K562 (cell line): ENCODE results near the gene RNF214. TPM values are rescaled to one million over a fixed set of nuclear protein-coding genes. Genes with fewer than 3 reads are reported as not detected.

ENCODE experiments used
- ATAC-seq: fragments of 200-7000 bp; cut with Tn5 transposase; 3 replicates; pipeline ENCODE4 v1.9.1; 2020; ENCODE audit warnings: moderate library complexity
- BruUV-seq: library from RNA; stranded (reverse); fragments of 400-500 nt; replicated peaks from 2 replicates; lab custom pipeline; 2021; lab: Mats Ljungman, UMichigan
- CTCF ChIA-PET: fragments of 300-600 bp; formaldehyde crosslinking; extraction: SDS; loops from one replicate; lab custom pipeline; 2021; ENCODE audit warnings: low intra/inter-chr PET ratio; lab: Yijun Ruan, JAX
- POLR2A ChIA-PET: fragments of 300-600, 350-650 bp; sonication (Branson Sonifier 250); formaldehyde crosslinking; extraction: SDS; loops from one replicate; lab custom pipeline; 2021; ENCODE audit warnings: antibody characterized with exemption, inconsistent platforms; lab: Yijun Ruan, JAX
- DNase-seq, 4 experiments: peaks; one replicate each; pipeline versions ENCODE4 v3.0.0 to v3.0.0-alpha.2; 2011 to 2018; ENCODE audit warnings: low spot score in 3 of 4, mixed read lengths in 3 of 4; ENCODE audit errors: extremely low read depth in 1 of 4
- FAIRE-seq: peaks from 2 replicates; lab custom pipeline; 2011; peaks lifted over from hg19 to GRCh38; lab: Jason Lieb, UNC
- H2AFZ ChIP-seq: 2 replicates; pipeline ENCODE4 v1.6.0; 2011; ENCODE audit warnings: low read depth, low read length, control low read depth, inconsistent platforms
- H3K27ac ChIP-seq: fragments of 200-600 bp; 3 replicates; pipeline ENCODE4 v1.8.0; 2011; ENCODE audit warnings: low read depth, mild to moderate bottlenecking, control low read depth, inconsistent platforms, low read length, moderate library complexity, mixed read lengths; ENCODE audit errors: extremely low read depth
- H3K27me3 ChIP-seq, 2 experiments: fragments of 300-600 bp in 1 of 2; 2 replicates in 1 of 2; 3 replicates in 1 of 2; pipeline versions ENCODE4 v1.6.0 to v1.8.0; 2011; ENCODE audit warnings: inconsistent platforms in 2 of 2, low read length in 2 of 2, mild to moderate bottlenecking in 1 of 2, mixed read lengths in 1 of 2, moderate library complexity in 1 of 2; ENCODE audit not compliant: control insufficient read depth in 2 of 2, insufficient read depth in 2 of 2
- H3K36me3 ChIP-seq: fragments of 300-600 bp; 3 replicates; pipeline ENCODE4 v1.8.0; 2011; ENCODE audit warnings: mild to moderate bottlenecking, low read length, inconsistent platforms; ENCODE audit not compliant: control insufficient read depth, insufficient read depth
- H3K4me1 ChIP-seq, 2 experiments: fragments of 200-600 bp in 1 of 2; replicated peaks in 1 of 2; 2 replicates in 1 of 2; 3 replicates in 1 of 2; pipeline versions ENCODE4 v1.5.1 to v1.8.0; 2011; ENCODE audit warnings: inconsistent platforms in 2 of 2, low read length in 2 of 2, mild to moderate bottlenecking in 1 of 2, mixed read lengths in 1 of 2, moderate library complexity in 1 of 2; ENCODE audit not compliant: control insufficient read depth in 2 of 2, insufficient read depth in 2 of 2
- H3K4me2 ChIP-seq: 2 replicates; pipeline ENCODE4 v1.6.1; 2011; ENCODE audit warnings: low read length, control low read depth, inconsistent platforms, mixed read lengths; ENCODE audit not compliant: insufficient read depth
- H3K4me3 ChIP-seq: fragments of 200-600 bp; sonication (generic), shearing (Covaris generic); 2 replicates; pipeline ENCODE4 v1.5.1; 2016; ENCODE audit warnings: control low read depth, inconsistent platforms
- H3K79me2 ChIP-seq: fragments of 200-600 bp; 3 replicates; pipeline ENCODE4 v1.8.0; 2011; ENCODE audit warnings: low read length, inconsistent platforms; ENCODE audit not compliant: control insufficient read depth, insufficient read depth
- H3K9ac ChIP-seq, 2 experiments: 2 replicates each; pipeline versions ENCODE4 v1.6.0 to v1.6.1; 2011; ENCODE audit warnings: low read depth in 2 of 2, low read length in 2 of 2, control low read depth in 1 of 2, inconsistent platforms in 1 of 2, mild to moderate bottlenecking in 1 of 2, mixed read lengths in 1 of 2; ENCODE audit not compliant: insufficient read depth in 1 of 2
- H3K9me1 ChIP-seq: one replicate; pipeline ENCODE4 v1.6.0; 2011; ENCODE audit warnings: inconsistent platforms, mild to moderate bottlenecking, low read length, moderate library complexity; ENCODE audit not compliant: control insufficient read depth, insufficient read depth
- H3K9me3 ChIP-seq: replicated peaks from 2 replicates; pipeline ENCODE4 v1.5.1; 2011; ENCODE audit warnings: low read depth, low read length, inconsistent platforms; ENCODE audit not compliant: control insufficient read depth, insufficient read depth
- H4K20me1 ChIP-seq: replicated peaks from 2 replicates; pipeline ENCODE4 v1.6.1; 2011; ENCODE audit warnings: low read length, inconsistent platforms, mixed read lengths; ENCODE audit not compliant: control insufficient read depth, insufficient read depth
- FOXK1 ChIP-seq: sonication (generic); formaldehyde crosslinking; IDR thresholded peaks from 2 replicates; pipeline ENCODE4 v1.8.0; 2022; ENCODE audit warnings: missing genetic modification reagents, mild to moderate bottlenecking, borderline replicate concordance
- KDM4B ChIP-seq, 2 experiments: fragments of 450-650 bp in 1 of 2; sonication (generic) in 1 of 2; IDR thresholded peaks; 2 replicates each; pipeline ENCODE4 v1.6.1; 2016 to 2017; ENCODE audit warnings: borderline replicate concordance in 2 of 2, antibody characterized with exemption in 1 of 2, low read depth in 1 of 2, mild to moderate bottlenecking in 1 of 2
- NCOA1 ChIP-seq: fragments of 450-650 bp; IDR thresholded peaks from 2 replicates; pipeline ENCODE4 v1.6.1; 2016; ENCODE audit warnings: low read depth
- NFIC ChIP-seq: fragments of 450-650 bp; IDR thresholded peaks from 2 replicates; pipeline ENCODE4 v1.6.1; 2017; ENCODE audit warnings: mild to moderate bottlenecking, inconsistent platforms
- RAD21 ChIP-seq, 2 experiments: fragments of 250-450 bp in 1 of 2; fragments of 450-650 bp in 1 of 2; sonication (Bioruptor Pico) in 1 of 2; formaldehyde crosslinking in 1 of 2; IDR thresholded peaks in 1 of 2; conservative IDR thresholded peaks in 1 of 2; 2 replicates each; pipeline versions ENCODE4 v1.4.0 to v1.8.0; 2020 to 2022; ENCODE audit warnings: mild to moderate bottlenecking in 2 of 2, moderate library complexity in 1 of 2
- SMAD4 ChIP-seq: fragments of 250-450 bp; sonication (Bioruptor Pico); conservative IDR thresholded peaks from 2 replicates; pipeline ENCODE4 v1.8.0; 2021; ENCODE audit warnings: inconsistent platforms, mild to moderate bottlenecking, moderate library complexity
- SMARCC2 ChIP-seq: fragments of 450-650 bp; IDR thresholded peaks from 2 replicates; pipeline ENCODE4 v1.6.1; 2017; ENCODE audit warnings: antibody characterized with exemption, moderate library complexity, mild to moderate bottlenecking, low read depth
- ZNF57 ChIP-seq: fragments of 450-650 bp; formaldehyde crosslinking; IDR thresholded peaks from 2 replicates; pipeline ENCODE4 v1.4.0; 2020; ENCODE audit warnings: mild to moderate bottlenecking, moderate library complexity
- WGBS: fragments of 100-300 bp; shearing (Covaris generic); methylation state at CpG from one replicate; pipeline ENCODE4 v1.1.6; 2016; ENCODE audit warnings: low coverage, mixed read lengths; ENCODE audit not compliant: insufficient coverage; ENCODE audit errors: missing lambda C conversion rate; 5-methylcytosine and 5-hydroxymethylcytosine counted together
- in situ Hi-C: fragments of 300-500 bp; cut with MboI; formaldehyde crosslinking; loops from 4 replicates; pipeline ENCODE4 v1.15.0; 2018; ENCODE audit warnings: inconsistent platforms, mixed read lengths
- intact Hi-C: fragments of 100-400 bp; cut with micrococcal nuclease; formaldehyde crosslinking; loops from 2 replicates; pipeline ENCODE4 v1.14.2; 2022
- polyA plus RNA-seq, 8 experiments: library from polyadenylated mRNA; depleted of rRNA in 4 of 8; stranded (reverse) in 5 of 8; unstranded in 3 of 8; fragments of >200 nt; fragmentation: Nextera tagmentation in 2 of 8; fragmentation: Illumina TruSeq in 1 of 8; extraction: Ambion mirVana in 2 of 8; extraction: Trizol in 1 of 8; gene quantifications; 2 replicates each; pipeline versions ENCODE4 v1.2.1 to v1.2.3, GENCODE V29; 2011 to 2014; ENCODE audit warnings: inconsistent platforms in 1 of 8, missing spikeins in 1 of 8
- total RNA-seq, 7 experiments: library from RNA; depleted of rRNA in 6 of 7; stranded (reverse); fragments of >200 nt in 6 of 7; fragmentation: Illumina TruSeq in 2 of 7; extraction: Trizol in 2 of 7; gene quantifications; 2 replicates each; pipeline versions ENCODE4 v1.2.1 to v1.2.3, GENCODE V29; 2011 to 2021; ENCODE audit warnings: low replicate concordance in 1 of 7
- TF ChIP-seq, protein P1 (sequence below): sonication (generic); formaldehyde crosslinking; IDR thresholded peaks from 2 replicates; pipeline ENCODE4 v1.8.1; 2023; ENCODE audit warnings: mild to moderate bottlenecking, missing genetic modification reagents
- TF ChIP-seq, protein P2 (sequence below): fragments of 150-350 bp; conservative IDR thresholded peaks from 2 replicates; pipeline ENCODE4 v1.6.1; 2014; ENCODE audit warnings: low read length

Gene RNF214
- total and polyA plus RNA-seq, 9 of the 15 experiments (the other 6 are each of a cell fraction or from before 2014, with no cell fraction given) = 6.6 to 24.8 (median 11.9) TPM

DNA sequence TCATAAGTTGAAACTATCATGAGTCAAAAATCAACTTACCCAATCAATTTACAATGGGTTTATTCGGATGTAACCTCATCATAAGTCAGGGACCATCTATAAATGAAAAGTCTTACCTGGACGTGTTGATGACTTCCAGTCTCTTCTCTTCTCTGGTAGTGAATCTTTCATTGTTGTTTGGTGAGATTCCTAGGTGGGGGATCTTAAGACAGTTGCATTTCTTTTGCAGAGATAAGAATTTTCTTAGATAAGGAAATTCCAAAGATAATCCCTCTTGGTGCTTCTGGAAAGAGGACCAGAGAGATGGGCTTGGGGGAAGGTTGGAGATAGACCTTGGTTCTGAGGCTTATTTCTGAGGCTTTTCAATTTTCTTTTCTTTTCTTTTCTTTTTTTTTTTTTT is 37.4 kb downstream of the RNF214 start:
- intact Hi-C loops (no loop called here), in situ Hi-C loops (no loop called here)
- POLR2A ChIA-PET = no interaction called here
- H3K9me3 ChIP-seq = no peaks in the 10 kb centered on the region
- no peaks in the 10 kb centered on the region for H3K9me1 ChIP-seq
- TF ChIP-seq, protein P1, sequence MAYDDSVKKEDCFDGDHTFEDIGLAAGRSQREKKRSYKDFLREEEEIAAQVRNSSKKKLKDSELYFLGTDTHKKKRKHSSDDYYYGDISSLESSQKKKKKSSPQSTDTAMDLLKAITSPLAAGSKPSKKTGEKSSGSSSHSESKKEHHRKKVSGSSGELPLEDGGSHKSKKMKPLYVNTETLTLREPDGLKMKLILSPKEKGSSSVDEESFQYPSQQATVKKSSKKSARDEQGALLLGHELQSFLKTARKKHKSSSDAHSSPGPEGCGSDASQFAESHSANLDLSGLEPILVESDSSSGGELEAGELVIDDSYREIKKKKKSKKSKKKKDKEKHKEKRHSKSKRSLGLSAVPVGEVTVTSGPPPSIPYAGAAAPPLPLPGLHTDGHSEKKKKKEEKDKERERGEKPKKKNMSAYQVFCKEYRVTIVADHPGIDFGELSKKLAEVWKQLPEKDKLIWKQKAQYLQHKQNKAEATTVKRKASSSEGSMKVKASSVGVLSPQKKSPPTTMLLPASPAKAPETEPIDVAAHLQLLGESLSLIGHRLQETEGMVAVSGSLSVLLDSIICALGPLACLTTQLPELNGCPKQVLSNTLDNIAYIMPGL (CRISPR knock-in tag) = no peak
- TF ChIP-seq, protein P2, sequence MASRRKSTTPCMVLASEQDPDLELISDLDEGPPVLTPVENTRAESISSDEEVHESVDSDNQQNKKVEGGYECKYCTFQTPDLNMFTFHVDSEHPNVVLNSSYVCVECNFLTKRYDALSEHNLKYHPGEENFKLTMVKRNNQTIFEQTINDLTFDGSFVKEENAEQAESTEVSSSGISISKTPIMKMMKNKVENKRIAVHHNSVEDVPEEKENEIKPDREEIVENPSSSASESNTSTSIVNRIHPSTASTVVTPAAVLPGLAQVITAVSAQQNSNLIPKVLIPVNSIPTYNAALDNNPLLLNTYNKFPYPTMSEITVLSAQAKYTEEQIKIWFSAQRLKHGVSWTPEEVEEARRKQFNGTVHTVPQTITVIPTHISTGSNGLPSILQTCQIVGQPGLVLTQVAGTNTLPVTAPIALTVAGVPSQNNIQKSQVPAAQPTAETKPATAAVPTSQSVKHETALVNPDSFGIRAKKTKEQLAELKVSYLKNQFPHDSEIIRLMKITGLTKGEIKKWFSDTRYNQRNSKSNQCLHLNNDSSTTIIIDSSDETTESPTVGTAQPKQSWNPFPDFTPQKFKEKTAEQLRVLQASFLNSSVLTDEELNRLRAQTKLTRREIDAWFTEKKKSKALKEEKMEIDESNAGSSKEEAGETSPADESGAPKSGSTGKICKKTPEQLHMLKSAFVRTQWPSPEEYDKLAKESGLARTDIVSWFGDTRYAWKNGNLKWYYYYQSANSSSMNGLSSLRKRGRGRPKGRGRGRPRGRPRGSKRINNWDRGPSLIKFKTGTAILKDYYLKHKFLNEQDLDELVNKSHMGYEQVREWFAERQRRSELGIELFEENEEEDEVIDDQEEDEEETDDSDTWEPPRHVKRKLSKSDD = no peak
- TF ChIP-seq KDM4B (IDR thresholded peaks at IDR 0.05; ENCODE audit: borderline replicate concordance in 2 of 2, low read depth in 1 of 2) (no peak), RAD21 (CRISPR knock-in tag; conservative IDR thresholded peaks at IDR 0.05 in 1 of 2, IDR thresholded peaks at IDR 0.05 in 1 of 2) (no peak), NFIC (no peak), SMAD4 (CRISPR knock-in tag) (no peak), FOXK1 (CRISPR knock-in tag) (no peak), SMARCC2 (no peak), NCOA1 (no peak), ZNF57 (CRISPR knock-in tag) (no peak)
- TF ChIP-seq, all 486 proteins: peak for 0
- Histone ChIP-seq H3K4me3 (no peak overlapping the region), H3K4me1 (no peaks in the 10 kb centered on the region; a peak in 1 of 5 replicates), H3K27me3 (no peaks in the 10 kb centered on the region), H3K79me2 (no peaks in the 10 kb centered on the region), H4K20me1 (no peaks in the 10 kb centered on the region), H2AFZ (no peak overlapping the region), H3K27ac (no peak overlapping the region), H3K9ac (no peak overlapping the region), H3K4me2 (no peak overlapping the region), H3K36me3 (0 out of 3 replicates have a peak, but pooled peaks cover 3% of the 10 kb centered on the region)
- BruUV-seq = no TSS peak
- WGBS = 37% methylated on average over 2 of the region's 2 CpGs
- no peak for FAIRE-seq
- DNase-seq = no peak
- ATAC-seq = no peak
- CTCF ChIA-PET = no interaction called here
